Measurements from ENCODE around the gene SASH1. TPM values are rescaled to one million over a fixed set of nuclear protein-coding genes. Genes with fewer than 3 reads are reported as not detected.

SASH1 gene
- total RNA-seq, 1 donor, result 71.7 TPM

GRCh38 chr6:148304976-148305375, 37.7 kb upstream of the SASH1 start:
- Histone ChIP-seq H3K9me3 (ENCODE audit: low read depth, low read length) (no peaks in the 10 kb centered on the region), H3K4me1 (ENCODE audit: insufficient read depth, low read length) (peaks cover 18% of the 10 kb centered on the region), H3K27me3 (ENCODE audit: insufficient read depth, low read length) (no peaks in the 10 kb centered on the region), H3K4me3 (ENCODE audit: insufficient read depth, low read length) (no peak overlapping the region), H3K4me2 (ENCODE audit: insufficient read depth, low read length) (no peak overlapping the region), H4K20me1 (ENCODE audit: insufficient read depth, low read length) (no peaks in the 10 kb centered on the region), H3K79me2 (ENCODE audit: insufficient read depth, low read length) (no peaks in the 10 kb centered on the region), H2AFZ (ENCODE audit: low read length) (no peak overlapping the region), H3K36me3 (ENCODE audit: insufficient read depth, low read length) (no peaks in the 10 kb centered on the region), H3K27ac (ENCODE audit: low read depth, low read length) (peak overlapping the region; percentile 23)
- TF ChIP-seq CTCF (IDR thresholded peaks at IDR 0.05; ENCODE audit: extremely low read depth, low read depth, low read length), result no peak
- DNase-seq (ENCODE audit: insufficient read length, low spot score, missing footprints), result peak; percentile 85

- Histone ChIP-seq H3K27ac (ENCODE audit: low read depth, low read length) (no peak overlapping the region), H3K27me3 (ENCODE audit: insufficient read depth, low read length) (no peaks in the 10 kb centered on the region), H2AFZ (ENCODE audit: low read length) (peak overlapping the region; percentile 68), H3K9me3 (ENCODE audit: low read depth, low read length) (no peaks in the 10 kb centered on the region), H3K4me2 (ENCODE audit: insufficient read depth, low read length) (no peak overlapping the region), H4K20me1 (ENCODE audit: insufficient read depth, low read length) (no peaks in the 10 kb centered on the region), H3K36me3 (ENCODE audit: insufficient read depth, low read length) (no peaks in the 10 kb centered on the region), H3K4me3 (ENCODE audit: insufficient read depth, low read length) (no peak overlapping the region), H3K4me1 (ENCODE audit: insufficient read depth, low read length) (peaks cover 18% of the 10 kb centered on the region), H3K79me2 (ENCODE audit: insufficient read depth, low read length) (no peaks in the 10 kb centered on the region)
- no peak for TF ChIP-seq CTCF (IDR thresholded peaks at IDR 0.05; ENCODE audit: extremely low read depth, low read depth, low read length)
- no peak for DNase-seq (ENCODE audit: insufficient read length, low spot score, missing footprints)
Observed at GRCh38 chr6:148306286-148306685, 36.4 kb upstream of the SASH1 start.

GRCh38 chr6:148307405-148307804, 35.2 kb upstream of the SASH1 start:
- H2AFZ ChIP-seq (ENCODE audit: low read length), result no peak overlapping the region
- no peaks in the 10 kb centered on the region for H3K79me2 ChIP-seq (ENCODE audit: insufficient read depth, low read length)
- no peak overlapping the region for H3K4me3 ChIP-seq (ENCODE audit: insufficient read depth, low read length)
- H3K27me3 ChIP-seq (ENCODE audit: insufficient read depth, low read length), result no peaks in the 10 kb centered on the region
- no peaks in the 10 kb centered on the region for H4K20me1 ChIP-seq (ENCODE audit: insufficient read depth, low read length)
- H3K36me3 ChIP-seq (ENCODE audit: insufficient read depth, low read length), result no peaks in the 10 kb centered on the region
- H3K4me1 ChIP-seq (ENCODE audit: insufficient read depth, low read length), result peaks cover 18% of the 10 kb centered on the region
- no peak overlapping the region for H3K4me2 ChIP-seq (ENCODE audit: insufficient read depth, low read length)
- no peak for DNase-seq (ENCODE audit: insufficient read length, low spot score, missing footprints)
- TF ChIP-seq CTCF (IDR thresholded peaks at IDR 0.05; ENCODE audit: extremely low read depth, low read depth, low read length), result no peak
- H3K9me3 ChIP-seq (ENCODE audit: low read depth, low read length), result no peaks in the 10 kb centered on the region
- H3K27ac ChIP-seq (ENCODE audit: low read depth, low read length), result no peak overlapping the region

GRCh38 chr6:148309301-148309700, 33.3 kb upstream of the SASH1 start:
- Histone ChIP-seq H3K27me3 (ENCODE audit: insufficient read depth, low read length) (no peaks in the 10 kb centered on the region), H3K4me2 (ENCODE audit: insufficient read depth, low read length) (no peak overlapping the region), H3K4me1 (ENCODE audit: insufficient read depth, low read length) (peaks cover 18% of the 10 kb centered on the region), H3K27ac (ENCODE audit: low read depth, low read length) (no peak overlapping the region), H3K9me3 (ENCODE audit: low read depth, low read length) (no peaks in the 10 kb centered on the region), H3K79me2 (ENCODE audit: insufficient read depth, low read length) (no peaks in the 10 kb centered on the region), H3K36me3 (ENCODE audit: insufficient read depth, low read length) (no peaks in the 10 kb centered on the region), H2AFZ (ENCODE audit: low read length) (no peak overlapping the region), H4K20me1 (ENCODE audit: insufficient read depth, low read length) (no peaks in the 10 kb centered on the region), H3K4me3 (ENCODE audit: insufficient read depth, low read length) (no peak overlapping the region)
- TF ChIP-seq CTCF (IDR thresholded peaks at IDR 0.05; ENCODE audit: extremely low read depth, low read depth, low read length), result no peak
- no peak for DNase-seq (ENCODE audit: insufficient read length, low spot score, missing footprints)

Measured in osteoblast (primary cell).